Spleen (tissue), 7 donors: Measurements from ENCODE around the gene HARS2.

Experiments
- CTCF ChIP-seq, 11 experiments: fragments of 200-600 bp in 7 of 11; fragments of 450-650 bp in 4 of 11; sonication (generic) in 4 of 11; IDR thresholded peaks in 8 of 11; conservative IDR thresholded peaks in 3 of 11; 1 replicate in 7 of 11; 2 replicates in 4 of 11; pipeline versions ENCODE4 v1.4.0 to v1.8.0; 2016 to 2021; ENCODE audit warnings: antibody characterized with exemption in 11 of 11, inconsistent platforms in 4 of 11, mild to moderate bottlenecking in 1 of 11
- POLR2A ChIP-seq, 3 donors: fragments of 450-650 bp; IDR thresholded peaks; one replicate each; pipeline ENCODE4 v1.5.1; 2017; ENCODE audit warnings: antibody characterized with exemption in 3 of 3, mild to moderate bottlenecking in 1 of 3
- POLR2AphosphoS5 ChIP-seq, 3 donors: sonication (generic); formaldehyde crosslinking; IDR thresholded peaks; one replicate each; pipeline ENCODE4 v1.5.1; 2017; ENCODE audit warnings: antibody characterized with exemption in 3 of 3
- donor health status: DM: no; HTN: no; CAD: no; lungs with moderate emphysema.
- donor health status: DM: no; HTN: no; CAD: no.
- donor health status: DM: no; HTN: no; CAD: no.

- TF ChIP-seq CTCF (IDR thresholded peaks at IDR 0.05 in 8 of 11, conservative IDR thresholded peaks at IDR 0.05 in 3 of 11) (no peak), POLR2AphosphoS5 (IDR thresholded peaks at IDR 0.05) (no peak), POLR2A (IDR thresholded peaks at IDR 0.05) (no peak)
Measured at GRCh38 chr5:140734354-140734753, 43.1 kb downstream of the HARS2 start.
